GM19025 (cell line): ENCODE data around the gene MCTP1.

Experiments
- ATAC-seq: cut with Tn5 transposase; IDR thresholded peaks from one replicate; pipeline ENCODE4 v1.9.1; 2021; ENCODE audit warnings: mild to moderate bottlenecking, low read depth, moderate library complexity; ENCODE audit not compliant: unreplicated experiment

Gene MCTP1

GRCh38 chr5:94901191-94901979 is 383.5 kb downstream of the MCTP1 start:
- peak; percentile 94 for ATAC-seq

GRCh38 chr5:94900006-94900505 is 384.8 kb downstream of the MCTP1 start:
- no peak for ATAC-seq

- no peak for ATAC-seq
Measured at GRCh38 chr5:94893412-94894135, 391.3 kb downstream of the MCTP1 start.

GRCh38 chr5:94891972-94892371 is 392.9 kb downstream of the MCTP1 start:
- no peak for ATAC-seq

- no peak for ATAC-seq
Measured at GRCh38 chr5:94891565-94891964, 393.3 kb downstream of the MCTP1 start.

- ATAC-seq = no peak
Measured at GRCh38 chr5:94890907-94891306, 394.0 kb downstream of the MCTP1 start.

- no peak for ATAC-seq
Measured at GRCh38 chr5:94888674-94889073, 396.2 kb downstream of the MCTP1 start.

GRCh38 chr5:94885931-94886330 is 399.0 kb downstream of the MCTP1 start:
- no peak for ATAC-seq

GRCh38 chr5:94884311-94884710 is 400.6 kb downstream of the MCTP1 start:
- no peak for ATAC-seq

GRCh38 chr5:94872526-94872925 is 412.4 kb downstream of the MCTP1 start:
- ATAC-seq = no peak

- no peak for ATAC-seq
Measured at GRCh38 chr5:94870511-94871183, 414.2 kb downstream of the MCTP1 start.

GRCh38 chr5:94869921-94870320 is 415.0 kb downstream of the MCTP1 start:
- no peak for ATAC-seq

GRCh38 chr5:94863951-94864350 is 420.9 kb downstream of the MCTP1 start:
- no peak for ATAC-seq

GRCh38 chr5:94857111-94857510 is 427.8 kb downstream of the MCTP1 start:
- ATAC-seq = no peak

GRCh38 chr5:94856257-94856800 is 428.6 kb downstream of the MCTP1 start:
- ATAC-seq = no peak

GRCh38 chr5:94855543-94855942 is 429.4 kb downstream of the MCTP1 start:
- ATAC-seq = no peak

- no peak for ATAC-seq
Measured at GRCh38 chr5:94853120-94853519, 431.8 kb downstream of the MCTP1 start.

GRCh38 chr5:94850960-94851359 is 433.9 kb downstream of the MCTP1 start:
- no peak for ATAC-seq

- peak; percentile 84 for ATAC-seq
Measured at GRCh38 chr5:94849821-94850736, 434.8 kb downstream of the MCTP1 start.

- ATAC-seq = no peak
Measured at GRCh38 chr5:94849324-94849723, 435.6 kb downstream of the MCTP1 start.
